Heart right ventricle (tissue), 16 donors: ENCODE measurements around the gene TEX51. TPM values are rescaled to one million over a fixed set of nuclear protein-coding genes. Genes with fewer than 3 reads are reported as not detected.
A peak's percentile ranks its signal among the peaks of the same experiment; 100 is the strongest.

ENCODE experiments used
- ATAC-seq, 8 donors: fragments of 200-7000 bp; cut with Tn5 transposase; one replicate each; pipeline ENCODE4 v1.9.1; 2020; ENCODE audit warnings: mild to moderate bottlenecking in 8 of 8, moderate library complexity in 8 of 8, moderate number of reproducible peaks in 1 of 8
- DNase-seq, 2 donors: peaks; one replicate each; pipeline ENCODE4 v3.0.0-alpha.2; 2020
- H3K27ac ChIP-seq, 10 donors: fragments of 200-600 bp; sonication (generic) in 2 of 10; one replicate each; pipeline versions ENCODE4 v1.5.0 to v1.8.0; 2020 to 2022; ENCODE audit warnings: mild to moderate bottlenecking in 3 of 10
- H3K27me3 ChIP-seq, 7 donors: fragments of 200-600 bp; one replicate each; pipeline ENCODE4 v1.8.0; 2021 to 2022; ENCODE audit warnings: mild to moderate bottlenecking in 2 of 7
- H3K36me3 ChIP-seq, 9 donors: fragments of 200-600 bp; sonication (generic) in 1 of 9; one replicate each; pipeline versions ENCODE4 v1.5.0 to v1.8.0; 2020 to 2022; ENCODE audit warnings: mild to moderate bottlenecking in 2 of 9
- H3K4me1 ChIP-seq, 9 donors: fragments of 200-600 bp; sonication (generic) in 1 of 9; one replicate each; pipeline versions ENCODE4 v1.5.0 to v1.8.0; 2020 to 2022; ENCODE audit warnings: mild to moderate bottlenecking in 4 of 9
- H3K4me3 ChIP-seq, 10 donors: fragments of 200-600 bp; sonication (generic) in 2 of 10; one replicate each; pipeline versions ENCODE4 v1.5.0 to v1.8.0; 2020 to 2022; ENCODE audit warnings: mild to moderate bottlenecking in 7 of 10, moderate library complexity in 2 of 10
- H3K9me3 ChIP-seq, 11 donors: fragments of 200-600 bp in 10 of 11; sonication (generic) in 2 of 11; one replicate each; pipeline versions ENCODE4 v1.5.0 to v1.8.0; 2013 to 2022; ENCODE audit warnings: mild to moderate bottlenecking in 2 of 11, control low read depth in 1 of 11, moderate library complexity in 1 of 11
- CTCF ChIP-seq, 9 donors: fragments of 200-600 bp; sonication (generic) in 2 of 9; IDR thresholded peaks; one replicate each; pipeline versions ENCODE4 v1.5.0 to v1.8.0; 2021 to 2022; ENCODE audit warnings: antibody characterized with exemption in 9 of 9, mild to moderate bottlenecking in 5 of 9, moderate library complexity in 1 of 9
- WGBS, 2 donors: extraction: QIAGEN DNeasy Blood & Tissue Kit; methylation state at CpG; one replicate each; pipeline ENCODE4 v1.1.7; 2013; ENCODE audit warnings: inconsistent platforms in 1 of 2; 5-methylcytosine and 5-hydroxymethylcytosine counted together
- intact Hi-C, 10 donors: fragments of 100-400 bp; cut with DNase I; formaldehyde crosslinking; loops; one replicate each; pipeline versions ENCODE4 v1.11.1 to v1.14.2; 2022
- polyA plus RNA-seq, 2 donors: library from polyadenylated mRNA; stranded (reverse); fragments of 200-250 nt; gene quantifications; one replicate each; pipeline ENCODE4 v1.2.3, GENCODE V29; 2013
- total RNA-seq, 10 donors: library from RNA; stranded (reverse); fragmentation: NEBNext Ultra II Directional in 3 of 10; extraction: Animal tissue kit (Norgen Biotek cat#: 25700) in 3 of 10; gene quantifications; one replicate each; pipeline versions ENCODE4 v1.2.1 to v1.2.4, GENCODE V29; 2021 to 2023
- donor health status: Arrhythmogenic right ventricular cardiomyopathy.
- donor health status: ischemic (EF 13 %, LVEDD 7.1; RV severe dilation, severe dysfunction).
- donor health status: healthy with polysubstance abuse.
- donor health status: DM: no; HTN: yes; CAD: no.
- donor health status: DM: no; HTN: no; CAD: no.
- donor health status: ischemic (EF 25% LVEDD 6.9; RV normal size, moderate dysfunction).
- donor health status: ischemic (EF 25% LVEDD 5.7; RV mildly dilated, moderate dysfunction).
- donor health status: healthy.
- donor health status: DM: yes; HTN: yes; CAD: no.
- donor health status: Ischemic cardiomyopathy.
- donor health status: ischemic (EF 35%, LVEDD 5.7; RV mildly dilated, moderate dysfunction).
- donor health status: nonischemic (EF 11% LVEDD 7.7; RV severe dilation, severe dysfunction).
- donor health status: DM: yes; HTN: yes; CAD: no.
- donor health status: PGD.
- donor health status: ischemic (EF 29% LVEDD 5.4; RV normal size, mild dysfunction).
- donor health status: nonischemic (EF 23%, LVEDD 6.1; RV moderate dilation, normal function).

TEX51 gene
- total and polyA plus RNA-seq, 12 donors: not detected

GRCh38 chr2:126856403-126856802 lies 42.3 kb upstream of the TEX51 start:
- intact Hi-C loops: no loop called here
- Histone ChIP-seq H3K27me3 (peaks cover 0 to 4% (median 0%) of the 10 kb centered on the region in 7 donors), H3K4me1 (peaks cover 0 to 5% (median 0%) of the 10 kb centered on the region in 9 donors), H3K36me3 (no peaks in the 10 kb centered on the region), H3K4me3 (no peak overlapping the region), H3K27ac (no peak overlapping the region), H3K9me3 (no peaks in the 10 kb centered on the region)
- peak in 3 of 8 donors; percentile 35 to 63 (median 48) for ATAC-seq
- no peak for DNase-seq
- TF ChIP-seq CTCF (IDR thresholded peaks at IDR 0.05): no peak
- WGBS, 2 donors: 65 to 67% methylated on average over 6 of the region's 6 CpGs

- Histone ChIP-seq H3K9me3 (no peaks in the 10 kb centered on the region), H3K27ac (no peak overlapping the region), H3K27me3 (peaks cover 0 to 4% (median 0%) of the 10 kb centered on the region in 7 donors), H3K4me3 (no peak overlapping the region), H3K4me1 (peaks cover 0 to 5% (median 0%) of the 10 kb centered on the region in 9 donors), H3K36me3 (no peaks in the 10 kb centered on the region)
- DNase-seq (no peak), ATAC-seq (peak in 1 of 8 donors; percentile 25)
- intact Hi-C loops: no loop called here
- TF ChIP-seq CTCF (IDR thresholded peaks at IDR 0.05): no peak
- WGBS, 2 donors: 84 to 86% methylated on average over 3 of the region's 3 CpGs
Measured at GRCh38 chr2:126857502-126857901, 41.2 kb upstream of the TEX51 start.

- intact Hi-C loops: no loop called here
- no peak for ATAC-seq
- no peak for TF ChIP-seq CTCF (IDR thresholded peaks at IDR 0.05)
- H3K9me3 ChIP-seq: no peaks in the 10 kb centered on the region
- H3K27ac ChIP-seq: no peak overlapping the region
- H3K36me3 ChIP-seq: no peaks in the 10 kb centered on the region
- peaks cover 0 to 4% (median 0%) of the 10 kb centered on the region in 7 donors for H3K27me3 ChIP-seq
- 67 to 68% methylated on average over 4 of the region's 4 CpGs for WGBS, 2 donors
- H3K4me1 ChIP-seq: peaks cover 0 to 5% (median 0%) of the 10 kb centered on the region in 9 donors
- no peak for DNase-seq
- H3K4me3 ChIP-seq: no peak overlapping the region
Measured at GRCh38 chr2:126858013-126858412, 40.7 kb upstream of the TEX51 start.

- Histone ChIP-seq H3K4me3 (no peak overlapping the region), H3K27me3 (peaks cover 0 to 4% (median 0%) of the 10 kb centered on the region in 7 donors), H3K36me3 (no peaks in the 10 kb centered on the region), H3K4me1 (peaks cover 0 to 5% (median 0%) of the 10 kb centered on the region in 9 donors), H3K9me3 (no peaks in the 10 kb centered on the region), H3K27ac (no peak overlapping the region)
- DNase-seq (no peak), ATAC-seq (no peak)
- no peak for TF ChIP-seq CTCF (IDR thresholded peaks at IDR 0.05)
- 57 to 65% methylated on average over 3 of the region's 3 CpGs for WGBS, 2 donors
- intact Hi-C loops: no loop called here
Measured at GRCh38 chr2:126858436-126858835, 40.3 kb upstream of the TEX51 start.
